Loucy (cell line): Measurements from ENCODE around the gene TRPV4.

Source experiments
- CTCF ChIP-seq: fragments of 200-600 bp; sonication (generic); conservative IDR thresholded peaks from 2 replicates; pipeline ENCODE4 v1.5.1; 2014; ENCODE audit warnings: mild to moderate bottlenecking, antibody characterized with exemption, low read length
- EZH2phosphoT487 ChIP-seq: fragments of 200-600 bp; IDR thresholded peaks from 2 replicates; pipeline ENCODE4 v1.6.1; 2018; ENCODE audit warnings: antibody characterized with exemption, mild to moderate bottlenecking, moderate library complexity, borderline replicate concordance

- TF ChIP-seq CTCF (no peak), EZH2phosphoT487 (no peak)
These were observed 50.9 kb downstream of the TRPV4 start for GRCh38 chr12:109782326-109782703.
